Smooth muscle cell of the brain vasculature (primary cell): ENCODE data around the gene GPC6.

ENCODE experiments used
- DNase-seq: peaks from one replicate; pipeline ENCODE4 v3.0.0-alpha.2; 2012; ENCODE audit warnings: low read depth, low spot score

Gene GPC6

DNA sequence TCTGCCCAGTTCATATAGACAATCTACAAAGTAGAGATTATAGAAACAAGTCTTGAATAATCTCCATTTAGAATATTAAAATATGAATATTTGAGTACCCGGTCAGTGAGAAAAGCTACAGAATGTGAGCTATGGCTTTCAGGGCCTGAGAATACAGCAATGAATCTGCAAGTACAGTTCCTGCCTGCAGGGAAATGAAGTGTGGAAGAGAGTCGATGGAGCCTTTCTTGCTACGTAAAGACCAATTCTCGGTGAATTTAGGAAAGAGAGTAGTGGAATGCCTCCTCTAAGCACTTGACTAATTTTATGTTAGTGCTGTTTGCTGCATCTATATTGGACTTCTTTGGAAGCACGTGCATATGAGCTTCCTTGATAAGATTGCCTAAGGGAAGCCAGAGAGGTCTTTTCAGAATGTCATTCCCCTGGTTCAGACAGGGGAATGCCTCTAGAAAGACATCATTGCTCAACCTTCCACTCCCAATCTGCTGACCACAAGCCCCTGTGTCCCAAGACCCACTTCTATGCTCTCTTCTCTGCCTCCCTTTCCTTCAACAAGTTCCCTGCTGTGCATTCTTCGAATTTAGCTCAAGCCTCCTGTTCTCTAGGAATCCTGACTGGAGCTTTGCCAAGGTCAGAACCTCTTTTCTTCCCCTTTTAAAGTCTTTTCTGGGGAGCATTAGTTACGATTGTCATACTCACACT is 41.9 kb downstream of the GPC6 start:
- no peak for DNase-seq

DNA sequence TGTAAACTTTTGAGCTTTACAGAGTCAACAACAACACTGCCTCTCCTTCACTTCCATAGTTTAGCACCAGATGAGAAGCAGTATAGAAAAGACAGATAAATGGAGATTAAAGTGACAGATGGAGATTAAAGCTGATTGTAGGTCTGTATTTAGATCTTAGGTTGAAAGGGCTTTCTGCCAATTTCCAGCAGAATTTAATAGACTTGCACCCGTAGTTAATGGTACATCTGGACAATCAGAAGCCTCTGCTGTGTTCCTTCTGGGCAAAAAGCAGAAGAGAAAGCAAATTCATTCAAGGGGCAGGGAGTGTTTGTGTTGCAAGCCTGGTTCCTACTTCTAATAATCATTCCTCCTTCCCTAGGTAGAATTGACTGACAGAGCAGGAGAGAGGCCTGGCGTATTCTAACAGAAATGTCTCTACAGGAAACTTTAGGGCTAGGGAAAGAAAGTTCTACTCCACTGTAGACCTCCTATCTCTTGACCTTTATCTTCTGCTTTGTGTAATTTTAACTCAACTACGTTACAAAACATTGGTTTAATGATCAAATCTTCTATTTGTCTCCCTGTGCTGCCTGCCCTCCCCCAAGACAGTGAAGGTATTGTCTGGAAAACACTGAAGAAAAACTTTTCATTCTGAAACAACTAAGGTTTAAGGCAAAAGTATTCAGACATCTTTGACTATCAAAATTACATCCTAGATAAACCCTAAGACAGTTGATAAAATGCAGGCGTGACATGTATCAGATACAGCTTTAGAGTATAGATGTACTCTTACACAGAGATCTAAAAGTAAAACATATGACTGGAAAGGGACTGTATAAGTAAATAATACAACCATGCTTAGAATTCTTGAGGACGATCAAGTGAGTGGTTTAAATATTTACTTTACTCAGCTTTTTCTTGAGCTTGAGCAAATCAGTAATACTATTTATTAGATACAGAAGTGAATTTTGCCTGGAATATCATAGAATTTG is 44.4 kb downstream of the GPC6 start:
- no peak for DNase-seq

DNA sequence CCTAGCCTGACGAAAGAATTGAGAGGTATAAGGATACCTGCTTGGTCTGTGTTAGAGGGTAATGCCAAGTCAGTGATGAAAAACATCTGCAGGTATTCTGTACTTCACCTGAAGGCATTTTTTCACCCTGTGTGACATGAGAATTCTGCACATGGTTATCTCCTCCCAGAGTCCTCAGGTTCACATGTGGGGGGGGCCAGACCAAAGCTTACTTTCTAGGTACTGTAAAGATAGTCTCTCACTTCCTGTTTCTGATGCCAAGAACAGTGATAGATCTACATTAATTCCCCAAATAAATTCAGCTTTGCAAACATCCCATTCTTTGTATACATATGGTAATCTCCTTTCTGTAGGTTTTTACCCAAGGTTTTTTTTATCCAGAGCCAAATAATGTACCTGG is 53.4 kb downstream of the GPC6 start:
- no peak for DNase-seq

DNA sequence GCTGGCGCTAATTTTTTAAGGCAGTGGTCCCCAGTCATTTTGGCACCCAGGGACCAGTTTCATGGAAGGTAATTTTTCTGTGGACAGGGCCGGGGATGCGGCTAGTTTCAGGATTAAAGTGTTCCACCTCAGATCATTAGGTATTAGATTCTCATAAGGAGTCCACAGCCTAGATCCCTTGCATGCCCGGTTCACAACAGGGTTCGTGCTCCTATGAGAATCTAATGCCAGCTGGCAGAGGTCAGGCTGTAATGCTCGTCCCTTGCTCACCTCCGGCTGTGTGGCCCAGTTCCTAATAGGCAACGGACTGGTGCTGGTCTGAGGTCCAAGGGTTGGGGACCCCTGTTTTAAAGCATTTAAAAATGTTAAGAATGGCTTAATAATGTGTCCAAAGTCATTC is 54.1 kb downstream of the GPC6 start:
- no peak for DNase-seq

DNA sequence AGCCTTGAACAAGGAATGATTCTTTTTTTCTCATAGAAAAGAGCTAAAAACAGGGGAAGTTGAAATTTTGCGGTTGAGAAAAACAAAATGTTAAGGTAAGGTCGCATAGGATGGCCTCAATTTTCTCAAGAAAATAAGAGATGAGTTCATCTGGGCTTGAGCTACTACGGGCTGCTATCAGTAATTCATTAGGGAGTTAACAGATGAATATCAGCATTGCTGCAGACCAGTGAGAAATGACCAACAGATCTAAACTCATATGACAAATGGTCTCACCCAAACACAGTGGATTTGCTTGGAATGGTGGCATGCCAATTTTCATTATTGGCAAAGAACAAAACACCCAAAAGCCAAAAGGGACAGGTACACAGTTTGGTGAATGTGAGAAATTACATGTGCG is 56.6 kb downstream of the GPC6 start:
- DNase-seq, result no peak

DNA sequence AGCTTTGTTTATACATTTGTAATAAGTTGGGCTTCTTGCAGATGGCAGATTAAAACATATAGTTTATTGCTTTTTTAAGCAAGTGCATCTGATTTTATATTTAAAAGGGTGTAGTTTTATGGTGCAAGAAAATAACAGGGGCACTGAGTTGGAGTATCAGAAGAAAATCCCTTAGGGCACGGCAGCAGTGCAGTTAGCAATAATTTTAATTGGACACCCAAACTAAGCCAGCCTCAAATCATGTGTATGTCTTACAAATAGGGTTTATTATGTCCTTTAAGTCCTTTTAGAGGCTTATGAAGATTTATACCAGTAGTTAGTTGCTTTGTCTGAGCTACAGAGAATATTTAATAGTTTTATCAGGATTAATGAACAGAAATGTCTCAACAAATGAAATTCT is 57.5 kb downstream of the GPC6 start:
- no peak for DNase-seq

DNA sequence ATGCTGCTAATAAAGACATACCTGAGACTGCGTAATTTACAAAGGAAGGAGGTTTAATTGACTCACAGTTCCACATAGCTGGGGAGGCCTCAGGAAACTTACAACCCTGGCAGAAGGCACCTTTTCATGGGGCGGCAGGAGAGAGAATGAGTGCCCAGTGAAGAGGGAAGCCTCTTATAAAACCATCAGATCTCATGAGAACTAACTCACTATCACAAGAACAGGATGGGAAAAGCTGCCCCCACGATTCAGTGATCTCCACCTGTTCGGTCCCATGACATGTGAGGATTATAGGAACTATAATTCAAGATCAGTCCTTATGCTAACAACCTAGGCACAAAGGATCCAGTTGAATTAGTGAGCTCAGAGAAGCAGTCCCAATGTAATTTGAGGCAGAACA is 59.4 kb downstream of the GPC6 start:
- no peak for DNase-seq

DNA sequence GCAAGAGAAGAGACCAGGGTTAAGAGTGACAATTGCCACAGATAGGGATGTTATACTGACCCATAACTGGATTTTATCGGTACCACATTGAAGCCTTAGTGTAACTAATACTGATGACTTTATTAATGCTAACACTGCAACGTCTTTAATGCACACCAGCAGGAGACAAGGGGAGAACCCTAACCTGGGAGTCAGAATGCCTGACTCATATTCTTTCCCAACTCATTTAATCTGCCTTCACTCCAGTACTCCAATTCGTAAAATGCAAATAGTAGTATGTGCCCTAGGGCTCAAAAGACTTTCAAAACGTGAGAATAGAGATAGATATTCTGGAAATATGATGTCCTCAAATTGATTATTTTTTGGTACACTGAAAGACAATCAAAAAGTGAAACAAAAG is 62.4 kb downstream of the GPC6 start:
- DNase-seq, result no peak

DNA sequence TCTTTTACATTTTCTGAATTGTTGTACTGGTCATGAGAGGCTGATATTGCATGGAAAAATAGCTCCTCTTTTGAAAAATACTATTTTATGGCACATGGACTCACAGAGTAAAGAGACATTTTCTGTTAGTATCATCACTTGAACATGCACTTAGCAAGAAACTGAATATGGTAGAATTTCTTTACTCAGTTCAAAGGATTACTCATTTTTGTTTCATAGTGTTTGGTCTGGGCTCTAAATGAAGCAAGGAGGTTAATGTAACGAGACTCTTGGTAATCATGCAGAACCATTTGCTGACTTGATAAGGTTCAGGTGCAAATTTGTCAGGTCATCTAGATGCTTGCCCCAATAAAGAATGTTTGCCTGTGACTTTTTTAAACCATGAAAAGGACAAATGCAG is 63.2 kb downstream of the GPC6 start:
- DNase-seq, result no peak

DNA sequence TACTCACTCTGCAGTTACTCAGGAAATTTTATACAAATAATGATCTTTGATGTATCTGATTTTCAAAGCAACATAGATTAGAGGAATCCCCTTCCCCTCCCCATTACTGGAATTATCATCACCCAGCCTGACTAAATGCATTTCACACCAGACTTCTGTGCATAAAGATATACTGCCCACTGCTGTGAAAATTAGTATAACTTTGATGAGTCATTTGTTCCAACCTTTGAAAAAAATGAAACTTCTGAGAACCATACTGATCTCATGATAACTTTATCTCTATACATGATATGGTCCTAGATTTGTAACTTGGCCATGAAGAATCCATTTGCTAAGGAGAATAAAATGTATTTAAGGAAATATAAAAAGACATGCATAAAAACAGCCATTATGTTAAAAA is 63.9 kb downstream of the GPC6 start:
- DNase-seq, result no peak

DNA sequence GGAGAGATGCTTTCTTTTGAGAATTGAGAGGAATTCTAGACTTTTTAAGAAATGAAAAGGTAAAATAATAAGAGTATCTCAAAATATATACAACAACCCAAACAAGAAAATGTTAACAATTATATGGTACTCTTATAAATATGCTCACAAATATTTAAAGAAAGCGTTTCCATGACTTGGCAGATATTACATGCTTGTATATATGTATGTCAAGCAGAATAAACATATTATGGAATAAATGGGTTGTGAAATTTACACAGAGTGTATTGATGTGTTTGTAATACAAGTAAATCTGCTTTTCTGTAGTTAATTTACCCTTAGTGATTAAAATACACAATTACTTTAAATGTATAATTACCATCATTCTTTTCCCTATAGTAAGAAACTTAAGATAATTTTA is 65.8 kb downstream of the GPC6 start:
- no peak for DNase-seq

DNA sequence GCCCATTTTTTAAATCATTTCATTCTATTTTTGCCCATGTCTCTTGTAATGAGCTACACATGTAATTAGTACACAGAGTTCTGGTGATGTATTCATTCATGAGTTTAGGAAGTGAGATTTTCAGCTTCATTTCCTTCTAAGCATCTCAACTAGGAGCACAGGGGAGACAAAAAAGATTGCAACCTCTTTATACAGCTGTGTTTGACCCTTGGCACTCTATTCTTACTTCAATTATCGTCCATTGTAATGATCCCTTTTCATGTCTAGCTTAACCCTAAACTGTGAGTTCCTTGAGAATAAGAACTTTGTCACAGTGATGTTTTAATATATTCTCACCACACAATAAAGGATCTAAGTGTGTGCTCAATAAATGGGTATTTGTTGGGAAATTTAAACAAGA is 67.1 kb downstream of the GPC6 start:
- DNase-seq, result no peak

DNA sequence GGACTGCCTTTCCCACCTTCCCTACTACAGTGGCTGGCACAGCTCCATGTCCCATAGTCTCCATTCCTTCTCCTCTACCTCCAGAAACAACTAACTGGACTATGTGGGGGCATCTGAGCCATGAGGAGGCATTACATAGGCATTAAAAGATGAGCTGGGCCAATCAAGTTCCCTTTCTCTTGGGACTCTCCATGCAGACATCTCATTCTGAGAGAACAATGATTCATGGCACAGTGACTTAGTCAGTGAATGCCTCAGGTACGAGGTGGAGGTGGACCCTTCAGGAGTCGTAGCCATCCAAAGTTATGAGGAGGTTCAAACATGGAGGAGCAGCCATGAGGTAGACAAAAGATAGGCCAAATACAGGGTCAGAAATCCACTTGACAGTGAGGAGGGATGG is 70.0 kb downstream of the GPC6 start:
- no peak for DNase-seq

DNA sequence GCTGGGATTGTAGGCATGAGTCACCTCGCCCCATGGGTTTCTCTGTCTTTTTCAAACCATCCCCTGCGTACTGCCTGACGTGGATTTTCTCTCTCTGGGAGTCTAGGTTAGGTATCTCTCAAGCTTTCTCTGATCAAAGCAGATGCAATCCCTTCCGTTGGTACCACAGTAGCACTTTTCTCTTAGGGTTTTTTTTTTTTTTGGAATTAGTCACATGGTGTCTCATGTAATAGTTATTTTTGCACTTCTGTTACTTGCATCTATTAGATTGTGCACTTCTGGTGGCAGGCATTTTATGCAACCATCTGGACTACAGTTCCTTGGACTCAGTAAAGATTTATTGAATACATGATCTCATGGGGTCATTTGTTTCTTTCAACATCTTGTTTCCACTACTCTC is 72.1 kb downstream of the GPC6 start:
- DNase-seq, result no peak

DNA sequence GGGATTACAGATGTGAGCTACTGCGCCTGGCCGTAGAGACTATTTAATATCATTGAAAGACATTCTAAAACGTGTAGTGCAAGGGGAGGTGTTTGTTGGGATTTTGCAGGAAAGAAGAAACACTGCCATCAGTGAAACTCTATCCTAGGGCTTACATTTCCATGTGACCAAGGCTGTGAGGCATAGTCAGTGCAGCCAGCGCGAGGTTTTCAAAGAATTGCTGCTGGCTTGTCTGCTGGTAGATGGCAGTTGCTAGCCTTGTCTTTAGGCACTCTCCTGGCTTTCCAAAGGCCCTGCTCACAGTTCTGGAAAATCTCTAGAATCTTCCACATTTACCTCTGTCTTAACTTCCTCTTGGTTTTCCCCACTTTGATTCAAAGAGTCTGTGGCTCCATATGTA is 77.5 kb downstream of the GPC6 start:
- DNase-seq, result no peak

DNA sequence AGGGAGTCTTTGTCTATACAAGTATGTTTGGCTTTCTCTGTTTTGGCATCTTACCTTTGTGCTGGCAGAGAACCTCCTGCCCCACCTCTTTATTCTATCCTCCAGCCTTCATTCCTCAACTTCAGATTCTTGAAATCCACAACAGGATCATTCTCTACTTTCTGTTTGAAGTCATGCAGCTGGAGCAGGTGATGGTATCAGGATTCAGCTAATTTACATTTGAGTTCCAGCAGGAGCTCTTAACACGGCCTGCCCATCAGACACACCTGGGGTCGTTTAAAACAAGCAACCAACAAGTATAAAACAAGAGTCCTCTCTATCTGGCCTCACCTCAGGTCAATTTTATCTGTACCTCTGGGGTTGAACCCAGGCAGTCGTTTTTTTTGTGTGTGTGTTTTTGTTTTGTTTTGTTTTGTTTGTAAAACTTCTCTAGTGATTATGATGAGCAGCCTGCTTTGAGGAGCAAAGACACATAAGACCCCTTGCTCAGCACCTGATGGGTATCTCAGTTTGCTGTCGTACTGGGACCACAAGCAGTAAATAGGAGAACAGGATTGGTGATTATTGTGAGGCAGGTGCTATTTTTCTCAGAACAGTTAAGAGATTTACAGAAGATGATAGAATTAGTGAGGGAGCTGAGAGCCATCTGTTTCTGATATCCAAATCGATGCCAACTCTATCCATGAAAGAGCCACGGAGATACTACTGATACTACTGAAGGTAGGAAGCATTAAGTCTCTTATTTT is 78.4 kb downstream of the GPC6 start:
- DNase-seq, result no peak

DNA sequence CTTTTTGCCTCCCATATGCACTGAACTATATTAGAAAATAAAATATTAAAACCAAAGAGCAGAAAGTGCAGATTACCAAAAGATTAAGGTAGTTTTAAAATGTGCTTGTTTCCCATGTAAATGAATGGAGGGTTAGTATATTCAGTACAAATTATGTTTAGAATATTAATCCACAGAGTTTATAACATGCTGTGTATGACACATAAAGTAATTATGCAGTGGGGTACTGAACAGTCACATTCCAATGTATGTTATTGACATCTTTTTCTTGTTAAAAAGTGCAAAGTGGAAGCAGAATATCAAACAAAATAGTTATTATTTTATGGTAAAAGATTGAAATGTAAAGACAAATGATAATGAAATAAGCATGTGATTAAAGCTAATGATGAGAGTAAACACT is 79.3 kb downstream of the GPC6 start:
- no peak for DNase-seq

DNA sequence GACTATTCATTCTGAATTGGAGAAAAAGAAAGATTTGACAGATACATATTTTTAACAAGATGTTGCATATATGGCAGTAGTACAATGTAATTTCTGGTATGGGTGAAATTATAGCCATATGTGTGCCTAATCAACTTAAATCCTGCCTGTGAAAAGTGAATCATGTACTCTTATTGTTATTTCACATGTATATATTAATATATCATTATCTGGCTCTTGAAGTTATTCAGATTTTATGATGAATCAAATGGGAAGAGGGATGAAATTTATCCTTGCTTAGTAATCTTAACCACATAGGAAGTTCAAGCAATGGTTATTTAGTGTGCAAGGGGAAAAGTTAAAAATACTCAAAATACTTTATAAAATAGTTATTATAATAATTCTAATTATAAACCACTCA is 80.5 kb downstream of the GPC6 start:
- no peak for DNase-seq

DNA sequence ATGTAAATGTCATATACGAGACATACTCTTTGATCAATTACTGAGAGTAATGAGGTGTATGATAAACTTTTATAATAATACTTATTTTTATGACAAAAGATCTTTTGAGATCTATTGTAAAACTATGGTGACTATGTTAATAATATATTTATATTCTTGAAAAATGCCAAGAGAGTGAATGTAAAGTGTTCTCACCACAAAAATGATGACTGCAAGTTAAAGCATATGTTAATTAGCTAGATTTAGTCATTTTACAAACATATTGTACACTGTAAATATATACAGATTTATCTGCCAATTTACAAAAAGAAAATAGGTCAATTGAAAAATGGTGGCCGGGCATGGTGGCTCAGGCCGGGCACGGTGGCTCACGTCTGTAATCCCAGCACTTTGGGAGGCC is 81.0 kb downstream of the GPC6 start:
- no peak for DNase-seq

DNA sequence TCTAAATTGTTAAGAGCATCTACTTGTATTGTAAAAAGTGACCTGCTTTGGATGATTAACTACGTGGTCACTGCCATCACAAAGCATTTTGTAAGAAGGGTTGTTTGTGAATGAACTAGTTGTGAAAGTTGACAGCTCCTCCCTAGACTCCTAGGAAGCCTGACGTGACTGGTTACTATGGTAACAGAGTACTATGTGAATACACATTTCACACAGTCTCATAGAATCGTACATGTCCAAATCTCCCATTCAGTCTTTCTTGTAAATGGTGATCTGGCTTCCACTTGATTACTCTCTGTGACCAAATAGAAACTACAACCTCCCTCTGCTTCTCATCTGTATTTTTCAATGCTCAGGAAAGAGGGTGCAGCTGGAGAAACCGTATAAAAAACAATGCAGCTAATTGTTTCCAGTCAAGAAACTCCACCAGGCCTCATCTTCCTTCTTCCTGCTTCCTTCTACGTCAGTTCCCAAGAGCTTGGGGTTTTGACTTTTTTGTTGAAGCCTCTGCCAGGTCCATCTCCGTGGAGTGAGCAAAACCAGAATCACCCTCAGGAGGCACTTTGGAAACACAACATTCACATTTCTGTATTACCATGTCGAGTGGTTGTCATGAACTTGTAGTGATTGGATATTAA is 83.4 kb downstream of the GPC6 start:
- no peak for DNase-seq

DNA sequence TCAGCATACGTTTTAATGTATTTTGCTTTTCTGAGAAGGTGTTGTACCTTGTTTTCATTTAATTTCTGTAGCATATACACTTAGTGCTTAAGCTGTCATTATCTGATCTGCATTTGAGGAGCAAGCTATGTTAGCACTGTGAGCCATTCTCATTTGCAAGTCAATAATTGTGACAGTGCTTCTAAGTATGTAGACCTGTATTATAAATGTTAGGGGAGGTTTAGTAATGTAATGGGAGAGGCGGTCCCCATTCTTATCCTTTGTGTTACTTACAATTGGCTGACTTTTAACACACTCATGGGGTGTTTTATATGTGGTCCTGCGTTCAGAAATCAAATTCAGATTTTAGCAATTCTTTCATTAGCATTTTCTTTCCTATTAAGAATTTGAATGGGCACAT is 90.2 kb downstream of the GPC6 start:
- no peak for DNase-seq
